GM21619 (cell line): Measurements from ENCODE around the gene MAP3K6.

Experiments used
- ATAC-seq: cut with Tn5 transposase; IDR thresholded peaks from one replicate; pipeline ENCODE4 v1.9.1; 2021; ENCODE audit not compliant: unreplicated experiment

The MAP3K6 gene

GRCh38 chr1:27356619-27357280 is 10.0 kb downstream of the MAP3K6 start:
- ATAC-seq = no peak

- no peak for ATAC-seq
Observed at GRCh38 chr1:27356277-27356618, 10.5 kb downstream of the MAP3K6 start.

- ATAC-seq = no peak
Observed at GRCh38 chr1:27355683-27356082, 11.1 kb downstream of the MAP3K6 start.

- no peak for ATAC-seq
Observed at GRCh38 chr1:27353629-27354028, 13.1 kb downstream of the MAP3K6 start.

- no peak for ATAC-seq
Observed at GRCh38 chr1:27353166-27353565, 13.6 kb downstream of the MAP3K6 start.

GRCh38 chr1:27351541-27352107 is 15.1 kb downstream of the MAP3K6 start:
- ATAC-seq = no peak

GRCh38 chr1:27350663-27351540 is 15.9 kb downstream of the MAP3K6 start:
- no peak for ATAC-seq

GRCh38 chr1:27349784-27350662 is 16.7 kb downstream of the MAP3K6 start:
- no peak for ATAC-seq

- no peak for ATAC-seq
Observed at GRCh38 chr1:27348861-27349783, 17.6 kb downstream of the MAP3K6 start.

GRCh38 chr1:27346991-27347624 is 19.7 kb downstream of the MAP3K6 start:
- ATAC-seq = no peak

- ATAC-seq = no peak
Observed at GRCh38 chr1:27346357-27346756, 20.4 kb downstream of the MAP3K6 start.

- no peak for ATAC-seq
Observed at GRCh38 chr1:27345272-27345671, 21.5 kb downstream of the MAP3K6 start.

GRCh38 chr1:27343639-27344025 is 23.1 kb downstream of the MAP3K6 start:
- no peak for ATAC-seq

- no peak for ATAC-seq
Observed at GRCh38 chr1:27342778-27343638, 23.8 kb downstream of the MAP3K6 start.

GRCh38 chr1:27342391-27342777 is 24.4 kb downstream of the MAP3K6 start:
- no peak for ATAC-seq

GRCh38 chr1:27341525-27342252 is 25.1 kb downstream of the MAP3K6 start, which contains the start of gene SYTL1:
Gene SYTL1 (plus strand): TSS chr1:27342022. CDS start chr1:27345335, 3,313 bp downstream.
- no peak for ATAC-seq

GRCh38 chr1:27339213-27339612 is 27.5 kb downstream of the MAP3K6 start:
- ATAC-seq = no peak

- ATAC-seq = no peak
Observed at GRCh38 chr1:27338751-27339150, 28.0 kb downstream of the MAP3K6 start.
